Measurements from ENCODE around the gene KIR2DL1. TPM values are rescaled to one million over a fixed set of nuclear protein-coding genes. Genes with fewer than 3 reads are reported as not detected.
A peak's percentile ranks its signal among the peaks of the same experiment; 100 is the strongest.
"Not testable (repeated sequence)": the region's sequence is repeated elsewhere in the genome, so short reads cannot be mapped to it uniquely, and the experiment has no call there.

The KIR2DL1 gene
- total RNA-seq, 2 donors from 2014 or later: not detected

GRCh38 chr19:54786091-54786723 lies 16.6 kb downstream of the KIR2DL1 start:
- H3K9me3 ChIP-seq; H3K4me1 ChIP-seq; H3K27me3 ChIP-seq; H3K4me3 ChIP-seq; intact Hi-C loops (cut with DNase I); H3K36me3 ChIP-seq; H3K27ac ChIP-seq; H3K9ac ChIP-seq (ENCODE audit: low read depth in 2 of 2, low read length in 2 of 2): not testable (repeated sequence)
- DNase-seq: peak; percentile 7

DNA sequence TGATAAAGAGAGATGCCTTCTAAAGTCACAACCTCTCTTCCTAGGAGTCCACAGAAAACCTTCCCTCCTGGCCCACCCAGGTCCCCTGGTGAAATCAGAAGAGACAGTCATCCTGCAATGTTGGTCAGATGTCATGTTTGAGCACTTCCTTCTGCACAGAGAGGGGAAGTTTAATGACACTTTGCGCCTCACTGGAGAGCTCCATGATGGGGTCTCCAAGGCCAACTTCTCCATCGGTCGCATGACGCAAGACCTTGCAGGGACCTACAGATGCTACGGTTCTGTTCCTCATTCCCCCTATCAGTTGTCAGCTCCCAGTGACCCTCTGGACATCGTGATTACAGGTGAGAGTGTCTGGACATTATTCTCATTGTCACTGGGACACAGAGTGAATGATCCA lies 18.6 kb downstream of the KIR2DL1 start:
- intact Hi-C loops (cut with DNase I); H3K36me3 ChIP-seq; H3K27ac ChIP-seq; H3K4me1 ChIP-seq; H3K4me3 ChIP-seq; H3K9me3 ChIP-seq; H3K9ac ChIP-seq (ENCODE audit: low read depth in 2 of 2, low read length in 2 of 2); H3K27me3 ChIP-seq: not testable (repeated sequence)
- peak; percentile 2 for DNase-seq

- intact Hi-C loops (cut with DNase I): no loop called here
- TF ChIP-seq CTCF (IDR thresholded peaks at IDR 0.05): no peak
- H3K4me3 ChIP-seq: no peak overlapping the region
- H3K4me1 ChIP-seq: no peaks in the 10 kb centered on the region
- no peak overlapping the region for H3K9ac ChIP-seq (ENCODE audit: low read depth in 2 of 2, low read length in 2 of 2)
- no peaks in the 10 kb centered on the region for H3K27me3 ChIP-seq
- no peaks in the 10 kb centered on the region for H3K36me3 ChIP-seq
- H3K27ac ChIP-seq: no peak overlapping the region
- peak; percentile 0 for DNase-seq
- no peaks in the 10 kb centered on the region for H3K9me3 ChIP-seq
These were observed 21.1 kb downstream of the KIR2DL1 start for GRCh38 chr19:54790711-54791110.

- intact Hi-C loops (cut with DNase I): no loop called here
- H3K9me3 ChIP-seq: no peaks in the 10 kb centered on the region
These were observed 21.9 kb downstream of the KIR2DL1 start for GRCh38 chr19:54791476-54791875.

GRCh38 chr19:54792814-54793213 lies 23.2 kb downstream of the KIR2DL1 start:
- Histone ChIP-seq H3K9ac (ENCODE audit: low read depth in 2 of 2, low read length in 2 of 2) (no peak overlapping the region), H3K4me1 (no peaks in the 10 kb centered on the region), H3K4me3 (no peak overlapping the region), H3K9me3 (no peaks in the 10 kb centered on the region), H3K27ac (no peak overlapping the region), H3K36me3 (no peaks in the 10 kb centered on the region), H3K27me3 (no peaks in the 10 kb centered on the region)
- DNase-seq: no peak
- no peak for TF ChIP-seq CTCF (IDR thresholded peaks at IDR 0.05)
- intact Hi-C loops (cut with DNase I): no loop called here

More at GRCh38 chr19:54791476-54791875, 21.9 kb downstream of the KIR2DL1 start:
- H3K27ac ChIP-seq: no peak overlapping the region
- TF ChIP-seq CTCF (IDR thresholded peaks at IDR 0.05): no peak
- no peak for DNase-seq
- no peak overlapping the region for H3K4me3 ChIP-seq
- no peaks in the 10 kb centered on the region for H3K36me3 ChIP-seq
- H3K27me3 ChIP-seq: no peaks in the 10 kb centered on the region
- H3K9ac ChIP-seq (ENCODE audit: low read depth in 2 of 2, low read length in 2 of 2): no peak overlapping the region
- no peaks in the 10 kb centered on the region for H3K4me1 ChIP-seq

DNA sequence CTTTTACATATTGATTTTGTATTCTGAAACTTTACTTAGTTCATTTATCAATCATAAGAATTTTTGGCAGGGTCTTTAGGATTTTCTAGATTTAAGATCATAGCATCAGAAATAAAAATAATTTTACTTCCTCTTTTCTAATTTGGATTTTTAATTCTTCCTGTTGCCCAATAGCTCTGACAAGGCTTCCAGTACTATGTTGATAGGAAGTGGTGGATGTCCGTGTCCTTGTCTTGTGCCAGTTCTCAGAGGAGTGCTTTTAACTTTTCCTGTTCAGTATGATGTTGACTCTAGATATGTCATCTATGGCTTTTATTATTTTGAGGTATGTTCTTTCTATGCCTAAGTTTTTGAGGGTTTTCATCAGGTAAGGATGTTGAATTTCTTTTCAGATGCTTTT lies 26.2 kb downstream of the KIR2DL1 start:
- TF ChIP-seq CTCF (IDR thresholded peaks at IDR 0.05): no peak
- no peak overlapping the region for H3K4me3 ChIP-seq
- intact Hi-C loops (cut with DNase I): no loop called here
- no peak for DNase-seq
- no peaks in the 10 kb centered on the region for H3K4me1 ChIP-seq
- no peaks in the 10 kb centered on the region for H3K36me3 ChIP-seq
- no peak overlapping the region for H3K9ac ChIP-seq (ENCODE audit: low read depth in 2 of 2, low read length in 2 of 2)
- H3K27ac ChIP-seq: no peak overlapping the region
- H3K9me3 ChIP-seq: no peaks in the 10 kb centered on the region
- no peaks in the 10 kb centered on the region for H3K27me3 ChIP-seq

Measured in colonic mucosa (tissue), 4 donors.